GM23338 (cell line): ENCODE data around the gene LSM14A. TPM values are rescaled to one million over a fixed set of nuclear protein-coding genes. Genes with fewer than 3 reads are reported as not detected.

Experiments
- ATAC-seq: fragments of 200-7000 bp; cut with Tn5 transposase; 3 replicates; pipeline ENCODE4 v1.9.1; 2020
- DNase-seq: peaks from one replicate; pipeline ENCODE4 v3.0.0-alpha.2; 2015; ENCODE audit warnings: low spot score
- H2AFZ ChIP-seq: fragments of 200-600 bp; sonication (generic); 2 replicates; pipeline ENCODE4 v1.8.0; 2016; ENCODE audit warnings: antibody characterized with exemption, mild to moderate bottlenecking, moderate library complexity
- H3F3A ChIP-seq: fragments of 200-600 bp; sonication (generic); replicated peaks from 2 replicates; pipeline ENCODE4 v1.8.0; 2017; ENCODE audit warnings: antibody characterized with exemption, mixed run types, low read depth
- H3K27ac ChIP-seq: fragments of 200-600 bp; sonication (generic); 2 replicates; pipeline ENCODE4 v1.6.1; 2016; ENCODE audit warnings: low read depth
- H3K27me3 ChIP-seq: fragments of 200-600 bp; sonication (generic); 2 replicates; pipeline ENCODE4 v1.8.0; 2016; ENCODE audit warnings: mild to moderate bottlenecking, mixed run types, moderate library complexity; ENCODE audit not compliant: insufficient read depth
- H3K36me3 ChIP-seq: fragments of 200-600 bp; sonication (generic); 2 replicates; pipeline ENCODE4 v1.8.0; 2016; ENCODE audit warnings: mild to moderate bottlenecking; ENCODE audit not compliant: insufficient read depth
- H3K4me1 ChIP-seq: fragments of 200-600 bp; sonication (generic); 2 replicates; pipeline ENCODE4 v1.8.0; 2016; ENCODE audit warnings: mild to moderate bottlenecking, moderate library complexity; ENCODE audit not compliant: insufficient read depth
- H3K4me2 ChIP-seq: fragments of 200-600 bp; sonication (generic); 2 replicates; pipeline ENCODE4 v1.7.1; 2017; ENCODE audit warnings: mixed run types
- H3K4me3 ChIP-seq: fragments of 200-600 bp; sonication (generic); 2 replicates; pipeline ENCODE4 v1.6.1; 2016; ENCODE audit warnings: mixed run types
- H3K79me2 ChIP-seq: fragments of 200-600 bp; sonication (generic); replicated peaks from 2 replicates; pipeline ENCODE4 v1.8.0; 2017; ENCODE audit warnings: mild to moderate bottlenecking; ENCODE audit not compliant: insufficient read depth
- H3K9me2 ChIP-seq: fragments of 200-600 bp; sonication (generic); 2 replicates; pipeline ENCODE4 v1.8.0; 2017; ENCODE audit not compliant: insufficient read depth
- H4K20me1 ChIP-seq: fragments of 200-600 bp; sonication (generic); replicated peaks from 2 replicates; pipeline ENCODE4 v1.8.0; 2017; ENCODE audit warnings: mild to moderate bottlenecking; ENCODE audit not compliant: insufficient read depth
- H3K27ac Mint-ChIP-seq: 2 replicates; pipeline ENCODE4 v1.8.0; 2020; ENCODE audit warnings: inconsistent platforms, mild to moderate bottlenecking, moderate library complexity, mixed read lengths
- H3K27me3 Mint-ChIP-seq: 3 replicates; pipeline ENCODE4 v1.8.0; 2022; ENCODE audit warnings: low read depth, mild to moderate bottlenecking, moderate library complexity, mixed read lengths, inconsistent platforms; ENCODE audit not compliant: insufficient read depth, poor library complexity
- H3K36me3 Mint-ChIP-seq: 3 replicates; pipeline ENCODE4 v1.8.0; 2021; ENCODE audit warnings: low read depth, mild to moderate bottlenecking, inconsistent platforms, moderate library complexity, mixed read lengths
- H3K4me1 Mint-ChIP-seq: 3 replicates; pipeline ENCODE4 v1.8.0; 2020; ENCODE audit warnings: mild to moderate bottlenecking, inconsistent platforms, mixed read lengths
- H3K4me3 Mint-ChIP-seq: 3 replicates; pipeline ENCODE4 v1.8.0; 2021; ENCODE audit warnings: moderate library complexity, mild to moderate bottlenecking, inconsistent platforms, mixed read lengths
- H3K9me3 Mint-ChIP-seq: 3 replicates; pipeline ENCODE4 v1.8.0; 2020; ENCODE audit warnings: moderate library complexity, mild to moderate bottlenecking, inconsistent platforms, mixed read lengths
- CREB1 ChIP-seq: fragments of 250-450 bp; sonication (Bioruptor Pico); IDR thresholded peaks from 2 replicates; pipeline ENCODE4 v1.5.0; 2020; ENCODE audit warnings: low read depth, mild to moderate bottlenecking, moderate library complexity
- CTCF ChIP-seq, 2 experiments: fragments of 200-600 bp in 1 of 2; sonication (generic) in 1 of 2; conservative IDR thresholded peaks; 2 replicates each; pipeline versions ENCODE4 v1.5.1 to v1.6.1; 2016 to 2017; ENCODE audit warnings: antibody characterized with exemption in 2 of 2, low read depth in 2 of 2, mild to moderate bottlenecking in 2 of 2, moderate library complexity in 1 of 2
- ETS1 ChIP-seq: IDR thresholded peaks from 2 replicates; pipeline ENCODE4 v1.6.1; 2016; ENCODE audit warnings: antibody characterized with exemption
- EZH2 ChIP-seq: fragments of 200-600 bp; sonication (generic); IDR thresholded peaks from one replicate; pipeline ENCODE4 v1.8.0; 2017; ENCODE audit warnings: antibody characterized with exemption, mild to moderate bottlenecking, low read depth; ENCODE audit not compliant: unreplicated experiment
- EZH2phosphoT487 ChIP-seq: fragments of 200-600 bp; sonication (generic); IDR thresholded peaks from one replicate; pipeline ENCODE4 v1.8.1; 2018; ENCODE audit warnings: antibody characterized with exemption; ENCODE audit not compliant: unreplicated experiment
- JUNB ChIP-seq: IDR thresholded peaks from one replicate; pipeline ENCODE4 v1.6.1; 2016; ENCODE audit warnings: antibody characterized with exemption; ENCODE audit not compliant: unreplicated experiment
- NANOG ChIP-seq: IDR thresholded peaks from 2 replicates; pipeline ENCODE4 v1.6.1; 2016; ENCODE audit warnings: antibody characterized with exemption, borderline replicate concordance
- POLR2AphosphoS5 ChIP-seq: IDR thresholded peaks from 2 replicates; pipeline ENCODE4 v1.6.1; 2016; ENCODE audit warnings: antibody characterized with exemption, low read depth
- REST ChIP-seq: IDR thresholded peaks from one replicate; pipeline ENCODE4 v1.6.1; 2018; ENCODE audit warnings: antibody characterized with exemption; ENCODE audit not compliant: unreplicated experiment
- STAT1 ChIP-seq: IDR thresholded peaks from one replicate; pipeline ENCODE4 v1.6.1; 2016; ENCODE audit warnings: antibody characterized with exemption; ENCODE audit not compliant: unreplicated experiment
- ZNF114 ChIP-seq: fragments of 250-450 bp; sonication (Bioruptor Pico); IDR thresholded peaks from 2 replicates; pipeline ENCODE4 v1.5.0; 2020; ENCODE audit warnings: mild to moderate bottlenecking, moderate library complexity
- ZNF331 ChIP-seq: fragments of 250-450 bp; sonication (Bioruptor Pico); IDR thresholded peaks from 2 replicates; pipeline ENCODE4 v1.5.0; 2020; ENCODE audit warnings: low read depth, mild to moderate bottlenecking, moderate library complexity
- ZNF462 ChIP-seq: fragments of 250-450 bp; sonication (Bioruptor Pico); IDR thresholded peaks from 2 replicates; pipeline ENCODE4 v1.5.0; 2020; ENCODE audit warnings: mild to moderate bottlenecking, moderate library complexity
- polyA plus RNA-seq: library from polyadenylated mRNA; unstranded; fragments of >200 nt; fragmentation: Nextera tagmentation; extraction: Ambion mirVana; gene quantifications from 2 replicates; pipeline ENCODE4 v1.2.1, GENCODE V29; 2016
- total RNA-seq: library from RNA; depleted of rRNA; stranded (reverse); fragments of >200 nt; shearing (Covaris generic); gene quantifications from 2 replicates; pipeline ENCODE4 v1.2.3, GENCODE V29; 2014

The LSM14A gene
- total and polyA plus RNA-seq, 2 experiments from 2014 or later = 109 to 166 TPM

GRCh38 chr19:34184880-34185491, 12.7 kb downstream of the LSM14A start:
- no peak for TF ChIP-seq ZNF331 (CRISPR knock-in tag)
- TF ChIP-seq REST = no peak
- TF ChIP-seq STAT1 = no peak
- no peak for TF ChIP-seq NANOG
- TF ChIP-seq JUNB = no peak
- TF ChIP-seq ZNF114 = no peak
- TF ChIP-seq CREB1 (CRISPR knock-in tag) = no peak
- no peak for TF ChIP-seq ETS1
- no peak for TF ChIP-seq EZH2
- no peak for TF ChIP-seq EZH2phosphoT487
- no peak for TF ChIP-seq CTCF (conservative IDR thresholded peaks at IDR 0.05; ENCODE audit: low read depth in 2 of 2)
- TF ChIP-seq POLR2AphosphoS5 = no peak
- no peak for TF ChIP-seq ZNF462
- no peak for DNase-seq
- no peak for ATAC-seq
- Mint-ChIP-seq H3K4me1 (peaks cover 41% of the 10 kb centered on the region), H3K4me3 (no peak overlapping the region; the same call in 2 of the 3 replicates), H3K9me3 (no peaks in the 10 kb centered on the region), H3K27ac (peak overlapping the region; percentile 66), H3K27me3 (peaks cover 4% of the 10 kb centered on the region), H3K36me3 (peaks cover 3% of the 10 kb centered on the region; the same call in 2 of the 3 replicates)
- no peaks in the 10 kb centered on the region for H3K9me2 ChIP-seq
- no peaks in the 10 kb centered on the region for H3F3A ChIP-seq
- no peak overlapping the region for H2AFZ ChIP-seq
- peaks cover 100% of the 10 kb centered on the region for H3K79me2 ChIP-seq
- H3K27ac ChIP-seq = peak overlapping the region; percentile 43; the same call in 1 of the 2 replicates
- H3K27me3 ChIP-seq = no peaks in the 10 kb centered on the region
- H3K36me3 ChIP-seq = no peaks in the 10 kb centered on the region
- peaks cover 61% of the 10 kb centered on the region for H4K20me1 ChIP-seq
- no peak overlapping the region for H3K4me2 ChIP-seq
- H3K4me1 ChIP-seq = peaks cover 30% of the 10 kb centered on the region
- H3K4me3 ChIP-seq = no peak overlapping the region
